ENCODE measurements around the gene PLCB4.

PLCB4 gene

GRCh38 chr20:9323622-9324021, 254.7 kb downstream of the PLCB4 start:
- DNase-seq (ENCODE audit: low spot score), result peak; percentile 69

GRCh38 chr20:9329355-9330101, 260.6 kb downstream of the PLCB4 start:
- DNase-seq (ENCODE audit: low spot score), result no peak

GRCh38 chr20:9330151-9330550, 261.3 kb downstream of the PLCB4 start:
- DNase-seq (ENCODE audit: low spot score), result no peak

- DNase-seq (ENCODE audit: low spot score), result no peak
Measured at GRCh38 chr20:9331707-9332435, 263.0 kb downstream of the PLCB4 start.

GRCh38 chr20:9332791-9333479, 264.0 kb downstream of the PLCB4 start:
- no peak for DNase-seq (ENCODE audit: low spot score)

- no peak for DNase-seq (ENCODE audit: low spot score)
Measured at GRCh38 chr20:9334866-9335265, 266.0 kb downstream of the PLCB4 start.

- DNase-seq (ENCODE audit: low spot score), result no peak
Measured at GRCh38 chr20:9338101-9338500, 269.2 kb downstream of the PLCB4 start.

- no peak for DNase-seq (ENCODE audit: low spot score)
Measured at GRCh38 chr20:9339708-9340107, 270.8 kb downstream of the PLCB4 start.

GRCh38 chr20:9342651-9343050, 273.8 kb downstream of the PLCB4 start:
- no peak for DNase-seq (ENCODE audit: low spot score)

GRCh38 chr20:9344083-9344920, 275.4 kb downstream of the PLCB4 start:
- no peak for DNase-seq (ENCODE audit: low spot score)

- DNase-seq (ENCODE audit: low spot score), result no peak
Measured at GRCh38 chr20:9348316-9348715, 279.4 kb downstream of the PLCB4 start.

- no peak for DNase-seq (ENCODE audit: low spot score)
Measured at GRCh38 chr20:9348747-9349146, 279.9 kb downstream of the PLCB4 start.

GRCh38 chr20:9349249-9349648, 280.4 kb downstream of the PLCB4 start:
- DNase-seq (ENCODE audit: low spot score), result no peak

- no peak for DNase-seq (ENCODE audit: low spot score)
Measured at GRCh38 chr20:9352739-9353138, 283.9 kb downstream of the PLCB4 start.

- no peak for DNase-seq (ENCODE audit: low spot score)
Measured at GRCh38 chr20:9353180-9353915, 284.5 kb downstream of the PLCB4 start.

- no peak for DNase-seq (ENCODE audit: low spot score)
Measured at GRCh38 chr20:9353916-9354276, 285.0 kb downstream of the PLCB4 start.

GRCh38 chr20:9354579-9354978, 285.7 kb downstream of the PLCB4 start:
- DNase-seq (ENCODE audit: low spot score), result no peak

GRCh38 chr20:9358001-9358400, 289.1 kb downstream of the PLCB4 start:
- no peak for DNase-seq (ENCODE audit: low spot score)

- DNase-seq (ENCODE audit: low spot score), result peak; percentile 52
Measured at GRCh38 chr20:9359561-9360308, 290.8 kb downstream of the PLCB4 start.

- DNase-seq (ENCODE audit: low spot score), result no peak
Measured at GRCh38 chr20:9360431-9360830, 291.5 kb downstream of the PLCB4 start.

GRCh38 chr20:9363673-9364072, 294.8 kb downstream of the PLCB4 start:
- no peak for DNase-seq (ENCODE audit: low spot score)
